GM12878 (cell line): ENCODE measurements around the gene MDFI. TPM values are rescaled to one million over a fixed set of nuclear protein-coding genes. Genes with fewer than 3 reads are reported as not detected.

ENCODE experiments used
- BRCA1 ChIP-seq: IDR thresholded peaks from 2 replicates; pipeline ENCODE4 v1.6.1; 2011; ENCODE audit warnings: low read depth, low read length, improper control_type of control experiment
- CBX5 ChIP-seq: sonication (generic); IDR thresholded peaks from 2 replicates; pipeline ENCODE4 v1.6.1; 2016; ENCODE audit warnings: low read depth, moderate library complexity, mild to moderate bottlenecking, inconsistent platforms
- CEBPB ChIP-seq, 2 experiments: fragments of 150-350 bp in 1 of 2; IDR thresholded peaks; 2 replicates each; pipeline ENCODE4 v1.6.1; 2012 to 2014; ENCODE audit warnings: low read depth in 2 of 2, low read length in 2 of 2, borderline replicate concordance in 1 of 2, inconsistent platforms in 1 of 2
- FOXM1 ChIP-seq: IDR thresholded peaks from 2 replicates; pipeline ENCODE4 v1.6.1; 2012; ENCODE audit warnings: low read depth, mild to moderate bottlenecking, inconsistent platforms, low read length, moderate library complexity
- HDGF ChIP-seq: fragments of 450-650 bp; IDR thresholded peaks from 2 replicates; pipeline ENCODE4 v1.6.1; 2016; ENCODE audit warnings: antibody characterized with exemption
- IKZF1 ChIP-seq: fragments of 450-650 bp; conservative IDR thresholded peaks from 2 replicates; pipeline ENCODE4 v1.6.1; 2017; ENCODE audit warnings: antibody characterized with exemption, mild to moderate bottlenecking
- JUNB ChIP-seq: IDR thresholded peaks from 2 replicates; pipeline ENCODE4 v1.6.1; 2016; ENCODE audit warnings: antibody characterized with exemption, mild to moderate bottlenecking
- JUND ChIP-seq: IDR thresholded peaks from 2 replicates; pipeline ENCODE4 v1.6.1; 2012; ENCODE audit warnings: low read depth, mild to moderate bottlenecking, low read length, improper control_type of control experiment, moderate library complexity
- MXI1 ChIP-seq: fragments of 150-350 bp; IDR thresholded peaks from 2 replicates; pipeline ENCODE4 v1.6.1; 2011; ENCODE audit warnings: low read depth, mild to moderate bottlenecking, inconsistent platforms, low read length, improper control_type of control experiment
- NR2C2 ChIP-seq: IDR thresholded peaks from 2 replicates; pipeline ENCODE4 v1.6.1; 2011; ENCODE audit warnings: borderline replicate concordance, low read depth; ENCODE audit not compliant: control insufficient read depth, insufficient read length
- POLR2AphosphoS5 ChIP-seq: IDR thresholded peaks from 2 replicates; pipeline ENCODE4 v1.6.1; 2011; ENCODE audit warnings: mild to moderate bottlenecking, low read length, inconsistent platforms
- SMARCA5 ChIP-seq: fragments of 450-650 bp; IDR thresholded peaks from 2 replicates; pipeline ENCODE4 v1.6.1; 2017; ENCODE audit warnings: mild to moderate bottlenecking
- SREBF1 ChIP-seq: IDR thresholded peaks from 2 replicates; pipeline ENCODE4 v1.6.1; 2012; ENCODE audit warnings: mild to moderate bottlenecking, low read length
- SUZ12 ChIP-seq: fragments of 200-600 bp; sonication (generic); IDR thresholded peaks from one replicate; pipeline ENCODE4 v1.6.1; 2018; ENCODE audit warnings: antibody characterized with exemption, mild to moderate bottlenecking; ENCODE audit not compliant: unreplicated experiment
- ZBTB33 ChIP-seq: fragments of 450-650 bp; IDR thresholded peaks from 2 replicates; pipeline ENCODE4 v1.6.1; 2017; ENCODE audit warnings: mild to moderate bottlenecking
- ZBTB4 ChIP-seq: fragments of 450-650 bp; formaldehyde crosslinking; IDR thresholded peaks from 2 replicates; pipeline ENCODE4 v1.4.0; 2022; ENCODE audit warnings: mild to moderate bottlenecking, moderate library complexity
- ZNF384 ChIP-seq: IDR thresholded peaks from 2 replicates; pipeline ENCODE4 v1.6.1; 2012; ENCODE audit warnings: low read depth, mild to moderate bottlenecking, low read length, improper control_type of control experiment, borderline replicate concordance
- polyA plus RNA-seq, 11 experiments: library from polyadenylated mRNA; depleted of rRNA in 4 of 11; unstranded in 6 of 11; stranded (reverse) in 5 of 11; fragments of >200 nt; fragmentation: Nextera tagmentation in 4 of 11; fragmentation: Illumina TruSeq in 1 of 11; extraction: Ambion mirVana in 4 of 11; extraction: Trizol in 1 of 11; gene quantifications; 1 replicate in 1 of 11; 2 replicates in 10 of 11; pipeline versions ENCODE4 v1.2.1 to v1.2.3, GENCODE V29; 2011 to 2016; ENCODE audit warnings: inconsistent platforms in 2 of 11, missing spikeins in 2 of 11, low read depth in 1 of 11
- total RNA-seq, 4 experiments: library from RNA; depleted of rRNA in 3 of 4; stranded (reverse); fragments of >200 nt in 3 of 4; fragmentation: Illumina TruSeq in 1 of 4; extraction: Trizol in 1 of 4; gene quantifications; 2 replicates each; pipeline versions ENCODE4 v1.2.1 to v1.2.3, GENCODE V29; 2013 to 2021
- TF ChIP-seq, protein P1 (sequence below), 3 experiments: IDR thresholded peaks in 2 of 3; conservative IDR thresholded peaks in 1 of 3; 2 replicates each; pipeline ENCODE4 v1.5.1; 2011; ENCODE audit warnings: low read depth in 3 of 3, low read length in 3 of 3, mild to moderate bottlenecking in 3 of 3, control low read depth in 2 of 3, moderate library complexity in 2 of 3, inconsistent platforms in 1 of 3, mixed read lengths in 1 of 3; ENCODE audit not compliant: control insufficient read depth in 2 of 3, insufficient read depth in 1 of 3; ENCODE audit errors: extremely low read depth in 1 of 3
- TF ChIP-seq, protein P2 (sequence below): fragments of 150-350 bp; IDR thresholded peaks from 2 replicates; pipeline ENCODE4 v1.6.1; 2016; ENCODE audit warnings: low read depth, low read length

MDFI gene
- total and polyA plus RNA-seq, 10 of the 15 experiments (the other 5 are each of a cell fraction or from before 2014, with no cell fraction given), result not detected

GRCh38 chr6:41683523-41684310, 45.4 kb downstream of the MDFI start (continued):
- no peak for TF ChIP-seq BRCA1
- TF ChIP-seq MXI1, result no peak
- no peak for TF ChIP-seq ZBTB4
- no peak for TF ChIP-seq SREBF1
- TF ChIP-seq, protein P1, sequence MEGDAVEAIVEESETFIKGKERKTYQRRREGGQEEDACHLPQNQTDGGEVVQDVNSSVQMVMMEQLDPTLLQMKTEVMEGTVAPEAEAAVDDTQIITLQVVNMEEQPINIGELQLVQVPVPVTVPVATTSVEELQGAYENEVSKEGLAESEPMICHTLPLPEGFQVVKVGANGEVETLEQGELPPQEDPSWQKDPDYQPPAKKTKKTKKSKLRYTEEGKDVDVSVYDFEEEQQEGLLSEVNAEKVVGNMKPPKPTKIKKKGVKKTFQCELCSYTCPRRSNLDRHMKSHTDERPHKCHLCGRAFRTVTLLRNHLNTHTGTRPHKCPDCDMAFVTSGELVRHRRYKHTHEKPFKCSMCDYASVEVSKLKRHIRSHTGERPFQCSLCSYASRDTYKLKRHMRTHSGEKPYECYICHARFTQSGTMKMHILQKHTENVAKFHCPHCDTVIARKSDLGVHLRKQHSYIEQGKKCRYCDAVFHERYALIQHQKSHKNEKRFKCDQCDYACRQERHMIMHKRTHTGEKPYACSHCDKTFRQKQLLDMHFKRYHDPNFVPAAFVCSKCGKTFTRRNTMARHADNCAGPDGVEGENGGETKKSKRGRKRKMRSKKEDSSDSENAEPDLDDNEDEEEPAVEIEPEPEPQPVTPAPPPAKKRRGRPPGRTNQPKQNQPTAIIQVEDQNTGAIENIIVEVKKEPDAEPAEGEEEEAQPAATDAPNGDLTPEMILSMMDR (IDR thresholded peaks at IDR 0.05 in 2 of 3, conservative IDR thresholded peaks at IDR 0.05 in 1 of 3; ENCODE audit: control insufficient read depth in 2 of 3, extremely low read depth in 1 of 3, insufficient read depth in 1 of 3, low read depth in 3 of 3, low read length in 3 of 3), result peak; percentile 85 to 93 (median 92)
- TF ChIP-seq ZBTB33, result peak; percentile 71; the same call in 1 of the 2 replicates
- TF ChIP-seq JUNB, result no peak
- no peak for TF ChIP-seq HDGF
- no peak for TF ChIP-seq CBX5
- TF ChIP-seq NR2C2, result no peak
- TF ChIP-seq SMARCA5, result peak; percentile 71
- TF ChIP-seq IKZF1, result 0 out of 2 replicates have a peak, but pooled peaks have one; percentile 11
- no peak for TF ChIP-seq SUZ12
- TF ChIP-seq ZNF384, result no peak
- TF ChIP-seq, protein P2, sequence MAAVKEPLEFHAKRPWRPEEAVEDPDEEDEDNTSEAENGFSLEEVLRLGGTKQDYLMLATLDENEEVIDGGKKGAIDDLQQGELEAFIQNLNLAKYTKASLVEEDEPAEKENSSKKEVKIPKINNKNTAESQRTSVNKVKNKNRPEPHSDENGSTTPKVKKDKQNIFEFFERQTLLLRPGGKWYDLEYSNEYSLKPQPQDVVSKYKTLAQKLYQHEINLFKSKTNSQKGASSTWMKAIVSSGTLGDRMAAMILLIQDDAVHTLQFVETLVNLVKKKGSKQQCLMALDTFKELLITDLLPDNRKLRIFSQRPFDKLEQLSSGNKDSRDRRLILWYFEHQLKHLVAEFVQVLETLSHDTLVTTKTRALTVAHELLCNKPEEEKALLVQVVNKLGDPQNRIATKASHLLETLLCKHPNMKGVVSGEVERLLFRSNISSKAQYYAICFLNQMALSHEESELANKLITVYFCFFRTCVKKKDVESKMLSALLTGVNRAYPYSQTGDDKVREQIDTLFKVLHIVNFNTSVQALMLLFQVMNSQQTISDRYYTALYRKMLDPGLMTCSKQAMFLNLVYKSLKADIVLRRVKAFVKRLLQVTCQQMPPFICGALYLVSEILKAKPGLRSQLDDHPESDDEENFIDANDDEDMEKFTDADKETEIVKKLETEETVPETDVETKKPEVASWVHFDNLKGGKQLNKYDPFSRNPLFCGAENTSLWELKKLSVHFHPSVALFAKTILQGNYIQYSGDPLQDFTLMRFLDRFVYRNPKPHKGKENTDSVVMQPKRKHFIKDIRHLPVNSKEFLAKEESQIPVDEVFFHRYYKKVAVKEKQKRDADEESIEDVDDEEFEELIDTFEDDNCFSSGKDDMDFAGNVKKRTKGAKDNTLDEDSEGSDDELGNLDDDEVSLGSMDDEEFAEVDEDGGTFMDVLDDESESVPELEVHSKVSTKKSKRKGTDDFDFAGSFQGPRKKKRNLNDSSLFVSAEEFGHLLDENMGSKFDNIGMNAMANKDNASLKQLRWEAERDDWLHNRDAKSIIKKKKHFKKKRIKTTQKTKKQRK, result no peak
- peak; percentile 43; the same call in 1 of the 2 replicates for TF ChIP-seq POLR2AphosphoS5
- TF ChIP-seq JUND, result no peak
- no peak for TF ChIP-seq FOXM1
- no peak for TF ChIP-seq CEBPB (IDR thresholded peaks at IDR 0.05; ENCODE audit: borderline replicate concordance in 1 of 2, low read depth in 2 of 2, low read length in 2 of 2)
